ENCODE data around the gene RRAD. TPM values are rescaled to one million over a fixed set of nuclear protein-coding genes. Genes with fewer than 3 reads are reported as not detected.

The RRAD gene
- total RNA-seq, 1 experiment from 2014 or later, result 0.19 TPM

DNA sequence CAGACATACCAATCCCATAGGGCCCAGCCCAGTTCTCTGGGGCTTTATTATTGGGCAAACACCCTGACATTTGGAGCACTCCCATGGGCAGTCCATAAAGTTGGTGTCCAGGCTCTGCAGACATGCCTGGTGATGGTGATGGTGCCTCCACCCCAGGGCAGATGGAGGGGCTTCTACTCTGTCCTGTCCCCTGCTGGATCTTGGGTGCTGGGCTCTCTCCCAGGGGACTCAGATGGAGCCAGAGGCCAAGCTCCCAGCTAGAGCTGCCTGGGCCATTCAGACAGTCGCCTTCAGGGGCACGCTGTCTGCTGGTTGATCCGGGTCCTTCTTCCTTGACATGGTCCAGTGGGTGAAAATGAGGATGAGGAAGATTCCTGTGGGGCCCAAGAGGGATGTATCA lies 17.2 kb downstream of the RRAD start:
- no peak overlapping the region for H3K4me3 ChIP-seq (ENCODE audit: low read depth, low read length, poor library complexity, severe bottlenecking)
- ChIA-PET POLR2A (ENCODE audit: low non-redundant PET) (no interaction called here), CTCF (no interaction called here)
- intact Hi-C loops (cut with micrococcal nuclease; ENCODE audit: unreplicated experiment), result no loop called here
- no peaks in the 10 kb centered on the region for H3K27me3 ChIP-seq (replicated peaks; ENCODE audit: insufficient read depth, low read depth, low read length, poor library complexity)
- peaks cover 10% of the 10 kb centered on the region for H3K4me1 ChIP-seq (ENCODE audit: insufficient read depth, low read length, poor library complexity, severe bottlenecking)
- DNase-seq (ENCODE audit: low spot score), result no peak
- no peaks in the 10 kb centered on the region for H3K36me3 ChIP-seq (ENCODE audit: insufficient read depth, low read length, poor library complexity, severe bottlenecking)
- no peak overlapping the region for H3K27ac ChIP-seq (ENCODE audit: low read depth, low read length, poor library complexity, severe bottlenecking)
- TF ChIP-seq EZH2 (IDR thresholded peaks at IDR 0.05; ENCODE audit: borderline replicate concordance, low read depth, low read length, poor library complexity, severe bottlenecking), result no peak
- TF ChIP-seq, protein P1, sequence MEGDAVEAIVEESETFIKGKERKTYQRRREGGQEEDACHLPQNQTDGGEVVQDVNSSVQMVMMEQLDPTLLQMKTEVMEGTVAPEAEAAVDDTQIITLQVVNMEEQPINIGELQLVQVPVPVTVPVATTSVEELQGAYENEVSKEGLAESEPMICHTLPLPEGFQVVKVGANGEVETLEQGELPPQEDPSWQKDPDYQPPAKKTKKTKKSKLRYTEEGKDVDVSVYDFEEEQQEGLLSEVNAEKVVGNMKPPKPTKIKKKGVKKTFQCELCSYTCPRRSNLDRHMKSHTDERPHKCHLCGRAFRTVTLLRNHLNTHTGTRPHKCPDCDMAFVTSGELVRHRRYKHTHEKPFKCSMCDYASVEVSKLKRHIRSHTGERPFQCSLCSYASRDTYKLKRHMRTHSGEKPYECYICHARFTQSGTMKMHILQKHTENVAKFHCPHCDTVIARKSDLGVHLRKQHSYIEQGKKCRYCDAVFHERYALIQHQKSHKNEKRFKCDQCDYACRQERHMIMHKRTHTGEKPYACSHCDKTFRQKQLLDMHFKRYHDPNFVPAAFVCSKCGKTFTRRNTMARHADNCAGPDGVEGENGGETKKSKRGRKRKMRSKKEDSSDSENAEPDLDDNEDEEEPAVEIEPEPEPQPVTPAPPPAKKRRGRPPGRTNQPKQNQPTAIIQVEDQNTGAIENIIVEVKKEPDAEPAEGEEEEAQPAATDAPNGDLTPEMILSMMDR (conservative IDR thresholded peaks at IDR 0.05; ENCODE audit: low read depth, low read length), result no peak
- no peaks in the 10 kb centered on the region for H3K9me3 ChIP-seq (ENCODE audit: low read depth, low read length, poor library complexity, severe bottlenecking)
- no TSS peak for BruUV-seq (replicated peaks)

DNA sequence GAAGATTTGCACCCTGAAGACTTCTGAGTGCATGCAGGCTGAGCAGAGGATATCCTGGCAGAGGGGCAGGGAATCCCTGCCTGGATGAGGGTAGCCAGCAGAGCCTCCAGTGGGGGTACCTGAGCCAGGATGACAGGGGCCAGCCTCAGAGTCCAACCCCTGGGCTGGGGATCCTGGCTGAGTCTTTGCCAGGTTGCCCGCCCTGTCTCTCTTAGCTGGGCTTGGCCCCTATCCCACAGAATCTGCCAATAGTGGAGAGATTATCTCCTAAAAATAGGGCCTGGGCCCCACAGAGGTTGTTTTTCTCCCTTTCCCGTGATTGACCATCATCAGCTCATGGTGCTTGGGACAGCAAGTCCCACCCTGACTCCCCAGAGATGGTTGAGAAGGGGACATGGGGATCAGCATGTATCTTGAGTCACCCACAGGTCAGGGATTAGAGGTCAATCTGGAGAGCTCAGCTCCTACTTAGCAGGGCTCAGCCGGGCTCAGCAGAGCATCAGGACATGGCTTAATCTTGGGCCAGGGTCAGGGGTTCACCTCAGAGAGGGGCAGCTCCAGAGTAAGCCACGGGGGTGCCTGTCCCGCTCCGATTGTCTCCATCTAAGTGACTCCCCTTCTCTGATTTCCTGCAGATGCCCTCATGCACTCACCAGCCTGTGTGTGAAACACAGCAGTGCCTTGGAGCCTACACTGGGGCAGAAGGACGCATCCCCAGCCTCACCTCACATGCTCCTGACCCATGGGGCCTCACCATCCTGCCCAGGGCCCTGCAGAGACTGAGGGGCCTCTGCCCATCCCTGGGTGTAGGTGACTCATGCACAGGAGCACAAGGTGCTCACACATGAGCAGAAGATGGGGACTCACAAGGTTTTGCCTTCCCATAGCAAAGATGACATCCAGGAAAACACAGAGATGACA lies 18.2 kb downstream of the RRAD start:
- DNase-seq (ENCODE audit: low spot score), result no peak
- Histone ChIP-seq H3K36me3 (ENCODE audit: insufficient read depth, low read length, poor library complexity, severe bottlenecking) (no peaks in the 10 kb centered on the region), H3K27me3 (replicated peaks; ENCODE audit: insufficient read depth, low read depth, low read length, poor library complexity) (no peaks in the 10 kb centered on the region), H3K4me3 (ENCODE audit: low read depth, low read length, poor library complexity, severe bottlenecking) (no peak overlapping the region), H3K4me1 (ENCODE audit: insufficient read depth, low read length, poor library complexity, severe bottlenecking) (peaks cover 10% of the 10 kb centered on the region), H3K27ac (ENCODE audit: low read depth, low read length, poor library complexity, severe bottlenecking) (no peak overlapping the region), H3K9me3 (ENCODE audit: low read depth, low read length, poor library complexity, severe bottlenecking) (no peaks in the 10 kb centered on the region)
- POLR2A ChIA-PET (ENCODE audit: low non-redundant PET), result no interaction called here
- no TSS peak for BruUV-seq (replicated peaks)
- TF ChIP-seq, protein P1 (conservative IDR thresholded peaks at IDR 0.05; ENCODE audit: low read depth, low read length), result no peak
- TF ChIP-seq EZH2 (IDR thresholded peaks at IDR 0.05; ENCODE audit: borderline replicate concordance, low read depth, low read length, poor library complexity, severe bottlenecking), result no peak
- CTCF ChIA-PET, result no interaction called here
- intact Hi-C loops (cut with micrococcal nuclease; ENCODE audit: unreplicated experiment), result no loop called here

DNA sequence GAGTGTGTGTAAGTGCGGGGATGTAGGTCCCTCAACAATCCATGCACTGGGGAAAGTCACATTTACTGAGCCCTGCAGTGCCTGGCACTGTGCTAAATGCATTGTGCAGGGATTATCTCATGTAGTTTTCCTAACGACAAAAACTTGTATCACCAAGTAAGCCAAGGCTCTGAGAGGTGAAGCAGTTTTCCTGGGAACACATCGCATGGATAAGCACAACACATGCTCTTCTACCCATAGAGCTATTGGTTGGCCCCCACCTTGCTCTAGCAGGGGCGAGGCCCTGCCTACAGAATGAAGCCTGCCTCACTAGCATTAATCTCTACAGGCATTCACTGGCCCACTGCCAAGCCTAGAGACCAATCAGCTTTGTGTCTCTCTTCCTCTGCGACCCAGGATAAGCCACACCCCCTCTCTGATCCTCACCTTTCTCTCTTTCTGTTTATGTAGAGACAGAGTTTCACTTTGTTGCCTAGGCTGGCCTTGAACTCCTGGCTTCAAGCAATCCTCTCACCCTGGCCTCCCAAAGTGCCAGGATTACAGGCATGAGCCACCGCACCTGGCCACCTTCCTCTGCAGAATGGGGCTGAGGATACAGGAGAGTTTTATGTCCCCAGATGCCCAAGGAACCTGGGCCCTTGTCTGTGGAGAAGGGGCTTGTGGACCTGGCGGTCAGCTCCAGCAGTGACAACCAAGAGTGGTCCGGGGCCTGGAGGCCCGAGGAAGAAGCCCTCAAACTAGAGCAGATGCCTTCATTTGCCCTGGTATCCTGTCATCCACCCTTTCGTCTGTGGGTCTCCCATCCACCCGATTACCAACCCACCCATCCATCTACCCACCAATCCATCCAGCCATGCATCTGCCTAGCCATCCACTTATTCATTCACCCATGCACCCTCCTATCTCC lies 19.4 kb downstream of the RRAD start:
- CTCF ChIA-PET, result no interaction called here
- Histone ChIP-seq H3K36me3 (ENCODE audit: insufficient read depth, low read length, poor library complexity, severe bottlenecking) (no peaks in the 10 kb centered on the region), H3K4me1 (ENCODE audit: insufficient read depth, low read length, poor library complexity, severe bottlenecking) (peaks cover 10% of the 10 kb centered on the region), H3K27ac (ENCODE audit: low read depth, low read length, poor library complexity, severe bottlenecking) (no peak overlapping the region), H3K27me3 (replicated peaks; ENCODE audit: insufficient read depth, low read depth, low read length, poor library complexity) (no peaks in the 10 kb centered on the region), H3K4me3 (ENCODE audit: low read depth, low read length, poor library complexity, severe bottlenecking) (no peak overlapping the region), H3K9me3 (ENCODE audit: low read depth, low read length, poor library complexity, severe bottlenecking) (no peaks in the 10 kb centered on the region)
- no TSS peak for BruUV-seq (replicated peaks)
- TF ChIP-seq, protein P1 (conservative IDR thresholded peaks at IDR 0.05; ENCODE audit: low read depth, low read length), result no peak
- no peak for TF ChIP-seq EZH2 (IDR thresholded peaks at IDR 0.05; ENCODE audit: borderline replicate concordance, low read depth, low read length, poor library complexity, severe bottlenecking)
- POLR2A ChIA-PET (ENCODE audit: low non-redundant PET), result no interaction called here
- DNase-seq (ENCODE audit: low spot score), result peak; percentile 84
- intact Hi-C loops (cut with micrococcal nuclease; ENCODE audit: unreplicated experiment), result no loop called here
